ENCODE results near the gene OR10A2. TPM values are rescaled to one million over a fixed set of nuclear protein-coding genes. Genes with fewer than 3 reads are reported as not detected.

Gene OR10A2
- polyA plus RNA-seq, 1 of the 3 experiments (the other 2 are of a cell fraction) = not detected

- H3K36me3 ChIP-seq (replicated peaks in 1 of 2; ENCODE audit: control insufficient read depth in 1 of 2, insufficient read depth in 2 of 2, low read length in 1 of 2) = no peaks in the 10 kb centered on the region
- POLR2A ChIA-PET = no interaction called here
- 3% methylated on average over 1 of the region's 1 CpG for WGBS (ENCODE audit: low lambda C conversion rate)
Measured at GRCh38 chr11:6871278-6871677, 8.4 kb downstream of the OR10A2 start.

GRCh38 chr11:6875761-6876160 lies 12.9 kb downstream of the OR10A2 start:
- no peak overlapping the region for H3K4me3 ChIP-seq (ENCODE audit: low read depth in 2 of 2, low read length in 1 of 2)
- no peaks in the 10 kb centered on the region for H3K4me1 ChIP-seq (ENCODE audit: control insufficient read depth in 1 of 2, insufficient read depth in 2 of 2, low read depth in 1 of 2, low read length in 1 of 2)
- no peak overlapping the region for H3K27ac ChIP-seq (ENCODE audit: low read depth in 2 of 2, low read length in 1 of 2)
- H3K36me3 ChIP-seq (replicated peaks in 1 of 2; ENCODE audit: control insufficient read depth in 1 of 2, insufficient read depth in 2 of 2, low read length in 1 of 2) = no peaks in the 10 kb centered on the region
- H3K9ac ChIP-seq = no peak overlapping the region
- no peaks in the 10 kb centered on the region for H3K9me2 ChIP-seq
- no peak overlapping the region for H2AFZ ChIP-seq (ENCODE audit: low read depth)
- H3F3A ChIP-seq (replicated peaks; ENCODE audit: insufficient read depth) = no peaks in the 10 kb centered on the region
- H3K9me3 ChIP-seq = no peaks in the 10 kb centered on the region
- H3K27me3 ChIP-seq (ENCODE audit: insufficient read depth) = no peaks in the 10 kb centered on the region
- ChIA-PET CTCF (no interaction called here), POLR2A (no interaction called here)
- no peak overlapping the region for H3K4me2 ChIP-seq
- no peaks in the 10 kb centered on the region for H4K20me1 ChIP-seq (ENCODE audit: insufficient read depth)
- 0% methylated on average over 2 of the region's 2 CpGs for WGBS (ENCODE audit: low lambda C conversion rate)
- no peaks in the 10 kb centered on the region for H3K79me2 ChIP-seq (ENCODE audit: insufficient read depth)
- DNase-seq = no peak
- no peak for TF ChIP-seq EP300 (IDR thresholded peaks at IDR 0.05; ENCODE audit: borderline replicate concordance in 1 of 2, low read depth in 1 of 2, low read length in 1 of 2)
- TF ChIP-seq EZH2phosphoT487 (IDR thresholded peaks at IDR 0.05; ENCODE audit: borderline replicate concordance, low read depth) = no peak
- no peak for TF ChIP-seq RCOR1 (IDR thresholded peaks at IDR 0.05; ENCODE audit: low read length)
- no peak for TF ChIP-seq NRF1 (IDR thresholded peaks at IDR 0.05; ENCODE audit: low read depth, low read length)
- TF ChIP-seq IRF3 (IDR thresholded peaks at IDR 0.05; ENCODE audit: low read depth, low read length) = no peak
- TF ChIP-seq, protein P1, sequence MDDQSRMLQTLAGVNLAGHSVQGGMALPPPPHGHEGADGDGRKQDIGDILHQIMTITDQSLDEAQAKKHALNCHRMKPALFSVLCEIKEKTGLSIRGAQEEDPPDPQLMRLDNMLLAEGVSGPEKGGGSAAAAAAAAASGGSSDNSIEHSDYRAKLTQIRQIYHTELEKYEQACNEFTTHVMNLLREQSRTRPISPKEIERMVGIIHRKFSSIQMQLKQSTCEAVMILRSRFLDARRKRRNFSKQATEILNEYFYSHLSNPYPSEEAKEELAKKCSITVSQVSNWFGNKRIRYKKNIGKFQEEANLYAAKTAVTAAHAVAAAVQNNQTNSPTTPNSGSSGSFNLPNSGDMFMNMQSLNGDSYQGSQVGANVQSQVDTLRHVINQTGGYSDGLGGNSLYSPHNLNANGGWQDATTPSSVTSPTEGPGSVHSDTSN (IDR thresholded peaks at IDR 0.05) = no peak
- TF ChIP-seq FOXJ3 (CRISPR knock-in tag; IDR thresholded peaks at IDR 0.05) = no peak

More at GRCh38 chr11:6871278-6871677, 8.4 kb downstream of the OR10A2 start:
- H3K27ac ChIP-seq (ENCODE audit: low read depth in 2 of 2, low read length in 1 of 2) = no peak overlapping the region
- CTCF ChIA-PET = no interaction called here
- H3K79me2 ChIP-seq (ENCODE audit: insufficient read depth) = no peaks in the 10 kb centered on the region
- no peaks in the 10 kb centered on the region for H3K4me1 ChIP-seq (ENCODE audit: control insufficient read depth in 1 of 2, insufficient read depth in 2 of 2, low read depth in 1 of 2, low read length in 1 of 2)
- no peak overlapping the region for H2AFZ ChIP-seq (ENCODE audit: low read depth)
- no peak overlapping the region for H3K4me3 ChIP-seq (ENCODE audit: low read depth in 2 of 2, low read length in 1 of 2)
- no peaks in the 10 kb centered on the region for H3K9me3 ChIP-seq
- H3K9ac ChIP-seq = no peak overlapping the region
- H4K20me1 ChIP-seq (ENCODE audit: insufficient read depth) = no peaks in the 10 kb centered on the region
- H3K9me2 ChIP-seq = no peaks in the 10 kb centered on the region
- H3K4me2 ChIP-seq = no peak overlapping the region
- no peaks in the 10 kb centered on the region for H3F3A ChIP-seq (replicated peaks; ENCODE audit: insufficient read depth)
- H3K27me3 ChIP-seq (ENCODE audit: insufficient read depth) = no peaks in the 10 kb centered on the region
- TF ChIP-seq, protein P2, sequence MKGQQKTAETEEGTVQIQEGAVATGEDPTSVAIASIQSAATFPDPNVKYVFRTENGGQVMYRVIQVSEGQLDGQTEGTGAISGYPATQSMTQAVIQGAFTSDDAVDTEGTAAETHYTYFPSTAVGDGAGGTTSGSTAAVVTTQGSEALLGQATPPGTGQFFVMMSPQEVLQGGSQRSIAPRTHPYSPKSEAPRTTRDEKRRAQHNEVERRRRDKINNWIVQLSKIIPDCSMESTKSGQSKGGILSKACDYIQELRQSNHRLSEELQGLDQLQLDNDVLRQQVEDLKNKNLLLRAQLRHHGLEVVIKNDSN (IDR thresholded peaks at IDR 0.05; ENCODE audit: borderline replicate concordance, low read depth) = no peak
- TF ChIP-seq EZH2phosphoT487 (IDR thresholded peaks at IDR 0.05; ENCODE audit: borderline replicate concordance, low read depth) (no peak), TAF1 (IDR thresholded peaks at IDR 0.05; ENCODE audit: borderline replicate concordance, low read depth, low read length) (no peak), GABPA (IDR thresholded peaks at IDR 0.05; ENCODE audit: low read depth) (no peak), ELF1 (IDR thresholded peaks at IDR 0.05) (no peak), FOSL2 (IDR thresholded peaks at IDR 0.05; ENCODE audit: borderline replicate concordance, low read depth) (no peak), SMC3 (IDR thresholded peaks at IDR 0.05; ENCODE audit: low read depth, low read length) (no peak), YY1 (IDR thresholded peaks at IDR 0.05; ENCODE audit: low read depth) (no peak), TEAD4 (IDR thresholded peaks at IDR 0.05; ENCODE audit: borderline replicate concordance, insufficient read depth) (no peak), FOXJ3 (CRISPR knock-in tag; IDR thresholded peaks at IDR 0.05) (no peak)
- TF ChIP-seq, protein P3, sequence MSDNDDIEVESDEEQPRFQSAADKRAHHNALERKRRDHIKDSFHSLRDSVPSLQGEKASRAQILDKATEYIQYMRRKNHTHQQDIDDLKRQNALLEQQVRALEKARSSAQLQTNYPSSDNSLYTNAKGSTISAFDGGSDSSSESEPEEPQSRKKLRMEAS (IDR thresholded peaks at IDR 0.05; ENCODE audit: low read depth) = no peak
- TF ChIP-seq, protein P1 (IDR thresholded peaks at IDR 0.05) = no peak
- DNase-seq = no peak

Measured in SK-N-SH (cell line).